GM18873 (cell line): Measurements from ENCODE around the gene CTSD.

Experiments used
- ATAC-seq: cut with Tn5 transposase; IDR thresholded peaks from one replicate; pipeline ENCODE4 v1.9.1; 2021; ENCODE audit warnings: mild to moderate bottlenecking, moderate library complexity, moderate number of reproducible peaks; ENCODE audit not compliant: unreplicated experiment, low FRiP score

The CTSD gene

DNA sequence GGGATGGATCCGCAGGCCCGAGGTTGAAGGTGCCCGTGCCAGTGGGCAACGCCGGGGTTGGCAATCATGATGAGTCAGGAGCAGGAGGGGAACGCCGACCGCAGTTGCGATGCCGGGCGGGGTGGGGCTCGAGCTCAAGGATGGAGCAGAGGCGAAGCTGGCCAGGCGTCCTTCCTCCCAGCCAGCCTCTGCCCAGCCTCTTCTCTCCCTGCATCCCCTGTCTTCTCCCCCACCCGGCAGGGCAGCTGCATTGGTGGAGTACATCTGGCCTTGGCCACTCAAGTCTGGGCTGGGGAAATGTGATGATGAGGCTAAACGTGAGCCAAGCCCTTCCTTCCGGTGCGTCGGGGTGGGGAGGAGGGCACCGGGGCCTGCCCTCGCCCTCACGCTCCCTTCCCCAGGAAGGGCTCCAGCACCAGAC, 17.2 kb downstream of the CTSD start:
- no peak for ATAC-seq

DNA sequence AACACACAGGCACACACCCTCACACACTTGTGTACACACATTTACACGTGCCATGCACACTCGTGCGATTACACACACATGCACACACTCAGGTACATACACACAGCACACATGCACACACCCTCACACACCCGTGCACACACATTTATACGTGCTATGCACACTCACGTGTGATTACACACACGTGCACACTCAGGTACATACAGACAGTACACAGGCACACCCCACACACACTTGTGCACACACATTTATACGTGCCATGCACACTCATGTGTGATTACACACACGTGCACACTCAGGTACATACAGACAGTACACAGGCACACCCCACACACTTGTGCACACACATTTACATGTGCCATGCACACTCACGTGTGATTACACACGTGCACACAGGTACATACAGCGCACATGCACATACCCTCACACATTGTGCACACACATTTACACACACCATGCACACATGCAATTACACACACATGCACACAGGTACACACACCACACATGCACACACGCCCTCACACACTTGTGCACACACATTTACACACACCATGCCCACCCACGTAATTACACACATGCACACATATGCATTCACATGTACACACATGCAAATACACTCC, 17.9 kb downstream of the CTSD start:
- no peak for ATAC-seq

DNA sequence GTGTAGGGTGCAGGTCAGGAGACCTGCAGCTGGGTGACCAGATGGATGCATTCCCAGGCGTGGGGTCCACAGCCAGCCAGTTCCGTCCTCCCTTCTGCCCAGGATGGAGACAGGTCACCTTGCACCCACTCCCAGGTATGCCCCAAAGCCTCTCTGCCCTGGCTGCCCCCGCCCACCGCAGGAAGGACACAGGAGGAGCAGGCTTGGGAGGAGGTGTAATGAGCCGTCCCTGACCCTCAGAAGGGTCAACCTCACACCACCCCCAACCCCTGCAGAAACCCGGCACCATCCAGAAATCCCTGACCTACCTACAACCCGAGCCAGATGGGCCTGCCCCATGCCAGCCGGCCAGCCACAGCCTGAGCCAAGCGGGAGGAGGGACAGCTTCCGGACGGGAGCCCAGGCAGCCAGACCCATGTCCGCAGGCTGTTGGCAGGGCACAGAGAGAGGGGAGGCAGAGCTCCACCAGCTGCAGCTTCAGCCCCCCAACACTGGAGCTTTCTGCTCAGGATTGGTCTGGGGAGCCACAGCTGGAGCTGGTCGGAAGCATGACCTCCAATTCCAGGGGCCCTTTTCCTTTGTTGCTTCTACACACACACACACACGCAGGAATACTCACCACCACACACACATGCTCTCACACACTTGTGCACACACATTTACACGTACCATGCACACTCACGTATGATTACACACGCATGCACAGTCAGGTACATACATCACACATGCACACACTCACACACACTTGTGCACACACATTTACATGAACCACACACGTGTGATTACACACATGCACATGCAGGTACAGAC, 18.6 kb downstream of the CTSD start:
- ATAC-seq = no peak

DNA sequence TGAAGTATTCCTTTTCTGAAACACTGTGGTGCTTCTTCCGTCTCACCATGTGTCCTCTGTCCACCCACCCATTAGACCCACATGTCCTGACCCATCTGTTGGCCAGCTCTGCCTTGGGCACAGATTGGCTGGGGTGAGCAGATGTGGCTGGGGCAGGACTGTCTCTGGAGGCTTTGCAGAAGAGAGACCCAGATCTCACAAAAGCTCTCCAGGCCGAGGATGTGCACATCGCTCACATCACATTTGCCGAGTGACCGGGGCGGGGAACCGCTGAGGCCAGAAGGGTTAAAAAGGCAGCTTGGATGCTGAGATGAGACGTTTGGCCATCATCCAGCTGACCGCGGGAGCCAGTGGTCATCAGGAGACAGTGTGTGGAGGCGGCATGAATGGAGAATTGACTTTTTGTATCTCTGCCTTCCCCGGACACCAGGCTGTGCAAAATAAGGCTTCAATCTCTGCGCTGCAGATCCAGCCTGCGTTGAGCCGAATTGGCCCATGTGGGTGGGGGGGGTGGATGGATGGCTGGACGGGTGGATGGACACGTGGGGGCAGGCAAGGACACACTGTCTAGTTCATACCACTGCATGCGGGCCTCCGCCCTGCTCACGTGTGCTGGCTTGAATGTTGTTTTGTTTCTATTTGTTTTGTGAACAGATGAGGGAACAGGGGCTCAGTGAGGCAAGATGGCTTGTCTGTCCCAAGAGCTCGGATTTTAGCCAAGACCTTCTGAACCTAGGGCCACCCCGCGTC, 19.4 kb downstream of the CTSD start:
- ATAC-seq = no peak

DNA sequence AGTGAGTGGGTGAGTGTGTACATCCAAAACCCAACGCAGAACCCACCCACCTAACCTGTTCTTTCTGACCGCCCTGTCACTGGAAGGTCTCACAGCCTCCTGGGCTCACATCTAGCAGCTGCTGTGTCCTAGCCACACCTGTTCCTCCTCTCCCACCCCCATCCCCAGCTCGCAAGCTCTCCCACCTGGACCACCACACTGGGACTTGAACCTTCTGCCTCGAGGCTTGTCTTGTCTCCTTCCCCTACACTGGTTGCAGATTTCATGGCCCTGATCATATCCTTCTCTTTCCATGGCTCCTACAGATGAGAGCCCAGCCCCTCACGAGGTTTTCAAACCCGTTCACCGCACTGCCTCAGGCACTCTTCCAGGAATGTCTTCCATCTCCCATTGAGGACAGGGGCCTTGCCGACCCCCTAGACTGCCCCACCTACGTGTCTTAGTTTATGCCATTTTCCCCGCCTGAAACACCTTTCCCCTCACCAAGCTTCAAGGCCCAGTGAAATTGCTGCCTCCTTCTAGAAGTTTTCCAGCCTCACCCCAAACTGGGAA, 20.1 kb downstream of the CTSD start:
- no peak for ATAC-seq

DNA sequence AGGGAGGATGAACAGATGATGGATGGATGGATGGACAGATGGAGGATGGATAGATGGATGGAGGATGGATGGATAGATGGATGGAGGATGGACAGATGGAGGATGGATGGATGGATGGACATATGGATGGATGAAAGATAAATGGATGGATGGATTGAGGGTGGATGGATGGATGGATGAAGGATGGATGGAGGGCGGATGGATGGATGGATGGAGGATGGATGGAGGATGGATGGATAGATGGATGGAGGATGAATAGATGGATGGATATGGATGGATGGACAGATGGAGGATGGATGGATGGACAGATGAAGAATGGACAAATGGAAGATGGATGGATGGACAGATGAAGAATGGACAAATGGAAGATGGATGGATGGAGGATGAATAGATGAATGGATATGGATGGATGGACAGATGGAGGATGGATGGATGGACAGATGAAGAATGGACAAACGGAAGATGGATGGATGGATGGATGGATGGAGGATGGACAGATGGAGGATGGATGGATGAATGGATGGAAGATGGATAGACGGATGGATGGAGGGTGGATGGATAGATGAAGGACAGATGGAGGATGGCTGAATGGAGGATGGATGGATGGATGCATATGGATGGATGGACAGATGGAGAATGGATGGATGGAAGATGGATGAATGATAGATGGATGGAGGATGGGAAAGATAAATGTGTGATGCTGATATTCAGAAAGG, 20.7 kb downstream of the CTSD start:
- ATAC-seq = no peak

DNA sequence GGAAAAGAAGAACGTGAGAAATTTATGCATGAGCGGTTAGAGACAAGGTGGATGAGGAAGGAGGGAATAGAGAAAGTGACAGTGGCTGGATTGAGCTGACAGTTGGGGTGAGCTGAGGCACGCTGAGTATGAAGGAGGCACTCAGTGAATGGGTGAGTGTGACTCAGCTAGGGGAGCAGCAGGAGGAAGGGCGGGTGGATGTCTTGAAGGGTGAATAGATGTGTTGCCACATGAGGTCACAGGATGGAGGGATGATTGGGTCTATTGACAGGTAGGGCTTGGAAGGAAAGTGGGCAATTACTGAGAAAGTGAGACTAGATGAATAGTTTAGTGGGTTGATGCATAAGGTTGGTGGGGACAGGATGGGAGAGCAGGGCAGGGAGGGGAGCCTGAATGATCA, 21.4 kb downstream of the CTSD start:
- no peak for ATAC-seq

DNA sequence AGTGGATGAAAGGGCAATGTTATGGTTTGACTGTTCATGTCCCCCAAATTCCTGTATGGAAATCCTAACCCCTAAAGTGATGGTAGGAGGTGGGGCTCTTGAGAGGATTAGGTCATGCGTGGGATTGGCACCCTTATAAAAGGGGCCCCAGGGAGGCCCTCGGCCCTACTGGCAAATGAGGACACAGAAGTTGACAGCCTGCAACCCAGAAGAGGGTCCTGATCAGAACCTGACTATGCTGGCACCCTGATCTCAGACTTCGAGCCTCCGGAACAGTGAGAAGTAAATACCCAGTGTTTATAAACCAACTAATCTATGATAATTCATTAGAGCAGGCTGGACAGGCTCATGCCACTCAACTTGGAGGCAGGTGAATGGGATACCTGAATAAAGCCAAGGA, 22.0 kb downstream of the CTSD start:
- ATAC-seq = no peak

DNA sequence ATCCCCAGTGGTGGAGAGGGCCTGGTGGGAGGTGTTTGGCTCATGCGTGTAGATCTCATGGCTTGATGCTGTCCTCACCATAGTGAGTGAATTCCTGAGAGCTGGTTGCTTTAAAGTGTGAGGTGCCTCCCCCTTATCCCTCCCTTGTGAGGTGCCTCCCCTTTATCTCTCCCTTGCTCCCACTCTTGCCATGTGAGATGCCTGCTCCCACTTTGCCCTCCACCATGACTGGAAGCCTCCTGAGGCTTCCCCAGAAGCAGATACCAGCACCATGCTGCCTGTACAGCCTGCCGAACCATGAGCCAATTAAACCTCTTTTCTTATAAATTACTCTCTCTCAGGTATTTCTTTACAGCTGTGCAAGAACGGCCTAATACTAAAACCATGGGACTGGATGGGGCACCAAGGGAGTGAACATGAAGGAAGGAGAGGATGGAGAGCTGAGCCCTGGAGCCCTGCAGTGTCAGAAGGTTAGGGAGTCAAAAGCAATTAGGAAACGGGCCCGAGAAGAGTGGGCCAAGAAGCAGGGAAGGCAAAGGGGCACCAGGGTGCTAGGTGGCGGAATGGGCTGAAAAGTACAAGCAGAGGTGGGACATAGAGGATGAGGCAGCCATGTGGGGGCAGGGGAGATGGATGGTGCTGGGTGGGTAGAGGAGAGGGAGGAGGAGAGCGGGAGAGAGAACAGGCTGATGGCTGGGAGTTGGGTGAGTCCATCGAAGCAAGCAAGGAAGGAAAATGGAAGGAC, 22.8 kb downstream of the CTSD start:
- ATAC-seq = no peak

DNA sequence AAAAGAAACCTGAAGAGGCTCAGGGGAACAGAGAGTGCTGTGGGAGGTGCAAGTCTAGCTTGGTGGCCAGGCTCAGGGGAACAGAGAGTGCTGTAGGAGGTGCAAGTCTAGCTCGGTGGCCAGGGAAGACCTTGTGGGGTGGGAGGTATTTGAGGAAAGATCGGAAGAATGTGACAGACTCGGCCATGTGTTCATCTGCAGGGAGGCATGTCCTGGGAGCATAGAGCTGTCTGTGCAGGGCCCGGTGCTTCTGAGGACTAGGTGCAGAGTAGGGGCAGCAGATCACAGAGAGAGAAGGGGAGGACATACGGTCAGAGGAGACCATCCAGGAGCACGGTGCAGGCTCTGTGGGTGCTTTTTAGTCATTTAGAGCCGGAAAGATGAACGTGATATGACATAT, 24.2 kb downstream of the CTSD start:
- no peak for ATAC-seq

DNA sequence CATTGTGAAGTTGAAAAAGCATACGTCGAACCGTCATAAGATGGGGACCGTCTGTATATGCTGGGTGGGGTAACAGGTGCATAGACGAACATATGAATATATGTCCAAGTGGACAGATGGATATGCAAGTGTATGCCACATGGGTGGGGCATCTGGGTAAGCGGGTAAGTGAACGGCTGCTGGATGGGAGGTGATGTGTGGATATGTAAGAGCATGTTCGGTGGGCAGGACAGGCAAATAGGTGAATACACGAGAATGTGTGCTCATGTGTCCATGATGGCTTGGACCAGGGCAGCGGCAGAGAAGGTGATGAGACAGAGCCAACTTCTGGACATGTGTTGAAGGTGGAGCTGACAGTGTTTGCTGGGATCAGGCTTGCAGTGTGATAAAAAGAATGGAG, 25.3 kb downstream of the CTSD start:
- ATAC-seq = no peak

DNA sequence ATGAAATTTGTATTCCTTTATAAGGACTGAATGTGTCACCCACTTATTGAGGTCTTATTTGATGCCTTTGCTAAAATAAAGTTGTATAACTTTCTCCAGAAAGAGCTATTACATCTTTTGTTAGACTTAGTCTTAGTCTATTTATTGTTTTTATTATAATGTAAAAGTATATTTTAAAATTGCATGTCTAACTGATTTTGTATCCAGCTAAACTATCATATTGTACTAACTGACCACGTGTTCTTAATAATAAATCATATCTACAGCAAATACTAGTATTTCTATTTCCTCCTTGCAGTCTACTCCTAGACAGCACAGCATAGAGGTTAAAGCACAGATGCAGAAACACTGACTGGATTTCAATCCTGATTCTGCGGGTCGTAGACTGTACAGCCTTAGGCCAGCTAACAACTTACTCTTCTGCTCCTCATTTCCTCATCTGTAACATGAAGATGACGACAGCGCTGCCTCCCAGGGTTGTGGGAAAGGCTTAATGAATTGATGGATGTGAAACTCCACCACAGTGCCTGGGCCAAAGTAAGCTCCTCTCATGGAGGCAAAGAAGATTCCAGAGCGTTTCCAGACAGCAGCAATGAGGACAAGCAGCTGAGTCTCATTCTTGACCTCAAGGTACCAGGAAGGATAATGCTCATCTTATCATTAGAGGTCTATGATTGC, 26.5 kb downstream of the CTSD start:
- ATAC-seq = no peak

DNA sequence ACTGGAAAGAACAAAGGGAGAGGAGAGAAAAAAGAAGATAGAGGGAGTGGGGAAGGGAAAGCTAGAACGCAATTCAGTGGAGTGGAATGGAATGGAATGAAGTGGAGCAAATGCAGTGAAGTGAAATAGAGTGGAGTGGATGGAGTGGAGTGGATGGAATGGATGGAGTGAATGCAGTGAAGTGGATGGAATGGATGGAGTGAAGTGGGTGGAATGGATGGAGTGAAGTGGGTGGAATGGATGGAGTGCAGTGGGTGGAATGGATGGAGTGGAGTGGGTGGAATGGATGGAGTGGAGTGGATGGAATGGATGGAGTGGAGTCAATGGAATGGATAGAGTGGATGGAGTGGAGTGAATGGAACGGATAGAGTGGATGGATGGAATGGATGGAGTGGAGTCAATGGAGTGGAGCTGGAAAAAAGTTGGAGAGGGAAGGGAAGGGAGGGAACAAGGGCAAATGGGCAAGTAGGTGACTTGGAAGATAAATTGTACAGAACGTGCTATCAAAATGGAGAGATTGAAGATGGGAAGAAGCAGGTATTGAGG, 27.2 kb downstream of the CTSD start:
- no peak for ATAC-seq

DNA sequence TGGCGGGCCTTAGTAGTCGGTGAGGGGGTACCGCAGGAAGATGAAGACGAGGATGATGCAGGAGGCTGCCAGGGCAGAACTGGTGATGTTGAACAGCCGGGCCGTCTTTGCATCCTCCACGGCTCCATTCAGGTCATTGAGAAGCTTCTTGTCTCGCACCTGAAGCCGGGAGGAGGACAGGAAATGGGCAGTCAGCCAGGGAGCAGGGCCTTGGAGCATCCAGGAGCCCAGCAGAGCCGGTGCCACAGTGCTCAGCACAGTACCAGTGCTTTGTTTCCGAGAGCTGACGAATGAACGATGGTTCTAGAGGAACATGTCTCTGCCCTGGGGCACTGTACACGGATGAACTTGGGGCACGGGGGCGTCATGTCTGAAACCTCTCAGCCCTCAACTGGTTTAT, 28.5 kb downstream of the CTSD start:
- no peak for ATAC-seq

DNA sequence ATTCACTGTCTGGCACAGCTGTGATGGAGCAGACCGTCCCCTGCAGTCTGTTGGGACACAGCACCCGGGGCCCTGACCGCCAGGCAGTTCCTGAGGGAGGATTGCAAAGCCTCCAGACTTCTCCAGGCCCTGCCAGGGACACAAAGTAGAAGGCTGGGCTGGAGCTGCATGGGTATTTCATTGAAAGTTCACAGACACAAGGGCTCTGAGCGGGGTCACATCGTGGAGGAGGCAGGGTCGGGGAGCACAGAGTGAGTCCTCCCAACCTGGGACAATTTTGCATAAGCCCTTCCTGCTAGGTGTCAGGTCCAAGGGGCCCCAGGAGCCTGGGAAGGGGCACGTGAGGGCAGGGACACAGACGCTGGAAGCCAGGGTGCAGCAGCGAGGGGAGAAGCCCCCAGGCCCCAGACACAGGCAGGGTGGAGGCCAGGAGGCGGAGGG, 29.1 kb downstream of the CTSD start:
- no peak for ATAC-seq

DNA sequence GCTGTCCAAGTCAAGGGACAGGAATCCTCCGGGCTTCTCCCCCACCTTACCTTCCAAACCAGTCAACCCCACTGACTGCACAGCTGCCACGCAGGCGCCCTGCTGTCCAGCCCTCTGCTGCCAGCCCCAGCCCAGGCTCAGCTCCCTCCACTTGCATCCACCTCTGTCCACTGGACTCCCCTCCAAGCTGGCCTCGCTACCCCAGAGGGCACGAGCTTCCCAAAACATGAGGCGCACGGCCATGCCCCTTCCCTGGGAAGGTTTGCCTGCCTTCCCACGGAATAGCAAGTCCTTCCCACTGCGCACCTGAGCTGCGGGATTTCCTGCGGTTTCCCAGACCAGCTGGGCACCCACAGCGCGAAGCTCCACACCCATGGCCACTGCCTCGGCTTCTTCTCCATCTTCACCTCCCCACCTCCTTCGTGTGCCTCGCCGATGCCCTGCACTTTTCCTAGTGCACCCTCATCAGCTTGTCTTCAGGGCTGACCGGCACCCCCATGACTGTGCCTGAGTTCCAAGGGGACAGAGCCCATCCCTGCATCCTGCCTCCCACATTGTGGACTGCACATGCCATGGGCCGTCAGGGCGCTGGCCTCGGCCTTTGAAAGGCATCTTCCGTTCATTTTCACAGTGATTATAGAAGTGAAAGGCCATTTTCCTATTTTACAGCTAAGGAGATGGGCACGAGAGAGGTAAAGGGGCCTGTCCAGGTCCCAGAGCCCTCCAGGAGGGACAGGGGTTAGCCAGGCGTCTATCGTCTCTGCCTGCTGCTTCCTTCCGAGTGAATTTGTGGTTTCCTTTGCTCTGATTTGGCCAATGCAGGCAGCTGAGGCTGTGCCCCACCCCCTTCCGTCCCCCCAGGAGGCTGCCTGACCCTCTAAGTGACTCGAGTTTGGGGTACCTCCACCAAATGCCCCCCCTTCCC, 29.7 kb downstream of the CTSD start:
- ATAC-seq = no peak

DNA sequence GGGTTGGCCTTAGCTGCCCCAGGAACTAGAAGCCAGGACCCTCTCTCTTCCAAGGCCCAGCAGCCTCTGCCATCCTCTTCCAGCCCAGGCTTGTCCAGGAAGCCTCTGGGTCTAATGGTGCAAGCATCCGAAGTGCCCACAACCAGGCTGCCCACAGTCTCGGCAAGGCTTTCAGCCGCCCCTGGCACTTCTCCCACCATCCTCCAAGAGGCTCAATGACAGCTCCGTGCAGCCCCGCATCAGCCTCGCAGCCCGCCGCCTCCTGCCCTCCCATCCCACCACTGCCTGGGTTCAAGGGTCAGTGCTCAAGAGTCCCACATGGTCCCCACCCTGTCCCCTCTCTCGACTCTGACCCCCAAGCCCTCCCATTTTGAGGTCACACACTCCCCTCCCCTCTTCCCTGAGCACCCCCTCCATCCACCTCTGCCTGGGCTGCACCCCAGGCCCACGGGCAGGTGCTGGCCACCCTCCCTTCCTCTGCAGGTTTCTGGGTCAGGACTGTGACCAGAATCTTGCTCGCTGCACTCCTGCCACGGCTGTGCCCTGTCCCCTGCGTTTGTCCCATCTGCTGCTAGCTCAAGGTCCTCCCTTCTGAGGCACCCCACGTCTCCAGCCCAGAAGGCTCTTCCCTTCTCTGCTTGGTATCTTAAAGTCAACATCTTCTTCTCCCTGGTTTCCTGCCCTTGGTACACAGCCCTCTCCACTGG, 30.6 kb downstream of the CTSD start:
- no peak for ATAC-seq
